ENCODE results near the gene SPSB1. TPM values are rescaled to one million over a fixed set of nuclear protein-coding genes. Genes with fewer than 3 reads are reported as not detected.

The SPSB1 gene
- total RNA-seq, 1 donor from 2014 or later = 60.0 TPM

DNA sequence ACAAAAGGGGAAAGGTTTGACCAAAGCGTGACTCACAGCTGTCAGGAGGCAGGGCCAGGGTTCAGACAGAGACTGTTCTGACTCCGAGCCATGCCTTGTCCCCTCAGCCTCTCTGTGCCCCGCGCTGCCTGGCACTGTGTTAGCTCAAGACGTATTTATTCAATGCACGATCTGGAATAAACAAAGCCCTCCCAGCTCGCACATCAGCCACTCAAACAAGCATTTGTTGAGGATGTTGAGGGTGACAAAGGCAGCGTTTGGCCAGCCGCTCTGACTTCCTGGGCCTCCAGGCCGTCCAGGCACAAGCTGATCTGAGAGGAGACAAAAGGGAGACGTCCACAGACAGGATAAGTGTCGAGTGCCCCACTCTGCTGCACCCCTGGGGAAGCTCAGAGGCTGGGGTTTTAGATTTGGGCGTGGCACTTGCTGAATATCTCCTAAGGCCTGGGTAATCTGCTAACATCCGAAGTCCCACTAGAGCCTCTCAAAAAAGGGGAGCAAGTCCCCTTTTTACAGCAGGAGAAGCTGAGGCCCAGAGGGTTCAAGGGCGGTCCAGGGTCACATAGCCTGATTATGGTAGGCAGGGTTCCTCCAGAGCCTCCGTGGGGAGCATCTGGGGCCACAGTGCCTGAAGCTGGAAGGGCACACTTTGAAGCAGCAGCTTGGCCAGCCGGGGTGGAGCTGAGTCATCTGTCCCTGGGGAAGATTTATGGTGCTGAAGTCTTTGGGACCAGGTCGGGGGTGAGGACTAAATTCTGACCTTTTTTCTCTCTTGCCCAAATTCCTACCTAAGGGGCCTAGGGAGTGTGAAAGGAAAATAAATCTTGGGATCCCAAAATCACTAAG lies 95.9 kb downstream of the SPSB1 start:
- no peak for TF ChIP-seq CTCF (IDR thresholded peaks at IDR 0.05; ENCODE audit: insufficient read depth, low read length, poor library complexity, severe bottlenecking)
- Histone ChIP-seq H3K27me3 (ENCODE audit: control insufficient read depth, insufficient read depth, low read length) (no peaks in the 10 kb centered on the region), H3K36me3 (ENCODE audit: control insufficient read depth, insufficient read depth, low read length) (no peaks in the 10 kb centered on the region), H3K4me3 (ENCODE audit: low read depth, low read length) (no peak overlapping the region)
- DNase-seq (ENCODE audit: low read depth) = no peak

DNA sequence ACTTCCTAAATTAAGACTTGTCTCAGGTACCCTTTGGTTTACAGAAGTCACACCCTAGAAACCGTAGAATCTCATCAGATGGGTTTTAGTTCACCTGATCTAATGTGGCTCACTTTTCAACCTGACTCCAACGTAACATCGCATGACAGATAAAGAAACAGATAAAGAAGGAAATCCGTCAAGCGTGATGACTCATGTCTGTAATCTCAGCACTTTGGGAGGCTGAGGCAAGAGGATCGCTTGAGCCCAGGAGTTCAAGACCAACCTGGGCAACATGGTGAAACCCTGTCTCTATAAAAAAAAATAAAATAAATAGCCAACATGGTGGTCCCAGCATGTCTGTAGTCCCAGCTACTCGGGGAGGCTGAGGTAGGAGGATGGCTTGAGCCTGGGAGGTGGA lies 97.3 kb downstream of the SPSB1 start:
- Histone ChIP-seq H3K27me3 (ENCODE audit: control insufficient read depth, insufficient read depth, low read length) (no peaks in the 10 kb centered on the region), H3K4me3 (ENCODE audit: low read depth, low read length) (no peak overlapping the region), H3K36me3 (ENCODE audit: control insufficient read depth, insufficient read depth, low read length) (no peaks in the 10 kb centered on the region)
- DNase-seq (ENCODE audit: low read depth) = no peak
- no peak for TF ChIP-seq CTCF (IDR thresholded peaks at IDR 0.05; ENCODE audit: insufficient read depth, low read length, poor library complexity, severe bottlenecking)

DNA sequence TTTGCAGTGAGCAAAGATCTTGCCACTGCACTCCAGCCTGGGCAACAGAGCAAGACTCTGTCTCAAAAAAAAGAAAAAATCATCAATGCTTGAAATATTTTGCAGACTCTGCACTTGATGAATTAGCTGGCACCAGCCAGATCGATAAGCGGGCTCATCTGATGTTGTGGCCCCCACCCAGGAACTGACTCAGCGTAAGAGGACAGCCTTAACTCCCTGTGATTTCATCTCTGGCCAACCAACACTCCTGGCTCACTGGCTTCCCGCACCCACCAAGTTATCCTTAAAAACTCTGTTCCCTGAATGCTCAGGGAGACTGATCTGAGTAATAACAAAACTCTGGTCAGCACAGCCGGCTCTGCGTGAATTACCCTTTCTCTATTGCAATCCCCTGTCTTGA lies 98.9 kb downstream of the SPSB1 start:
- no peak for DNase-seq (ENCODE audit: low read depth)
- H3K36me3 ChIP-seq (ENCODE audit: control insufficient read depth, insufficient read depth, low read length) = no peaks in the 10 kb centered on the region
- H3K4me3 ChIP-seq (ENCODE audit: low read depth, low read length) = no peak overlapping the region
- no peak for TF ChIP-seq CTCF (IDR thresholded peaks at IDR 0.05; ENCODE audit: insufficient read depth, low read length, poor library complexity, severe bottlenecking)
- no peaks in the 10 kb centered on the region for H3K27me3 ChIP-seq (ENCODE audit: control insufficient read depth, insufficient read depth, low read length)

DNA sequence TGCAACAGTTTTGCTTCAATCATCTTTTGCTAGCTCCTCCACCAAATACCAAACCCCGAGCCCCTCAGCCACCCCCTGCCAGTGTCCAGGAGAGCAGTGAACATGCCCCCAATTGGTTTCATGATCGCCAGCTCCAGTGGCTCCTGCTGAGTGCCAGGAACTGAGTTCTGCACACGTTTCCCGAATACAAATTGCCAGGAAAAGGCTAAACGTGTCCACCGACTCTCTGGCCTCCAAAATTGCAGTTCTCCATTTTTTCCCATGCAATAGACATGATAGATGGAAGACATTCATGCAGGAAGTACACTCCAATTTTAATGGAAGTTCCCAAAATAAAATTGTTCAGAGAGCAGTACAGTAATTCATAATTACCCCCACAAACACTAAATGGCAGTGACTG lies 101.3 kb downstream of the SPSB1 start:
- TF ChIP-seq CTCF (IDR thresholded peaks at IDR 0.05; ENCODE audit: insufficient read depth, low read length, poor library complexity, severe bottlenecking) = no peak
- no peak for DNase-seq (ENCODE audit: low read depth)
- Histone ChIP-seq H3K27me3 (ENCODE audit: control insufficient read depth, insufficient read depth, low read length) (no peaks in the 10 kb centered on the region), H3K4me3 (ENCODE audit: low read depth, low read length) (no peak overlapping the region), H3K36me3 (ENCODE audit: control insufficient read depth, insufficient read depth, low read length) (no peaks in the 10 kb centered on the region)

- Histone ChIP-seq H3K36me3 (ENCODE audit: control insufficient read depth, insufficient read depth, low read length) (no peaks in the 10 kb centered on the region), H3K27me3 (ENCODE audit: control insufficient read depth, insufficient read depth, low read length) (no peaks in the 10 kb centered on the region), H3K4me3 (ENCODE audit: low read depth, low read length) (no peak overlapping the region)
- DNase-seq (ENCODE audit: low read depth) = no peak
- no peak for TF ChIP-seq CTCF (IDR thresholded peaks at IDR 0.05; ENCODE audit: insufficient read depth, low read length, poor library complexity, severe bottlenecking)
Observed at GRCh38 chr1:9395018-9395417, 102.3 kb downstream of the SPSB1 start.

DNA sequence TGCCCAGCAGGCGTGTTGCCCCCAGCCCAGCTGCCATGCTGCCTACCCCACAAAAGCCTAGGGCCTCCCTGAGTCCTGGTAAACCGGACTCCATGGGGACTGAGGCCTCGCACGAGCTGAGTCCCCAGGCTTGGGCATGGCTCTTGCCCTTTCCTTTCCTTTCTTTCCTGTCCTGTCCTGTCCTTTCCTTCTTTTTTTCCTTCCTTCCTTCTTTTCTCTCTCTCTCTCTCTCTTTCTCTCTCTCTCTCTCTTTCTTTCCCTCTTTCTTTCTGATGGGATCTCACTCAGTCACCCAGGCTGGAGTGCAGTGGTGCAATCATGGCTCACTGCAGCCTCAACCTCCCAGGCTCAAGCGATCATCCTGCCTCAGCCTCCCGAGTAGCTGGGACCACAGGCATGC lies 104.4 kb downstream of the SPSB1 start:
- Histone ChIP-seq H3K36me3 (ENCODE audit: control insufficient read depth, insufficient read depth, low read length) (no peaks in the 10 kb centered on the region), H3K27me3 (ENCODE audit: control insufficient read depth, insufficient read depth, low read length) (no peaks in the 10 kb centered on the region), H3K4me3 (ENCODE audit: low read depth, low read length) (no peak overlapping the region)
- no peak for TF ChIP-seq CTCF (IDR thresholded peaks at IDR 0.05; ENCODE audit: insufficient read depth, low read length, poor library complexity, severe bottlenecking)
- no peak for DNase-seq (ENCODE audit: low read depth)

Data from kidney epithelial cell (primary cell).